HepG2 (cell line): ENCODE data around the gene AAMP. TPM values are rescaled to one million over a fixed set of nuclear protein-coding genes. Genes with fewer than 3 reads are reported as not detected.
A peak's percentile ranks its signal among the peaks of the same experiment; 100 is the strongest.

ENCODE experiments used
- CREBL2 ChIP-seq: sonication (generic); formaldehyde crosslinking; IDR thresholded peaks from 2 replicates; pipeline ENCODE4 v1.8.1; 2023; ENCODE audit warnings: missing genetic modification reagents, mild to moderate bottlenecking, borderline replicate concordance
- EEA1 ChIP-seq: sonication (generic); formaldehyde crosslinking; IDR thresholded peaks from 2 replicates; pipeline ENCODE4 v1.5.1; 2020; ENCODE audit warnings: mild to moderate bottlenecking, missing genetic modification reagents, borderline replicate concordance
- ETV6 ChIP-seq: sonication (generic); formaldehyde crosslinking; conservative IDR thresholded peaks from 2 replicates; pipeline ENCODE4 v1.4.0; 2020; ENCODE audit warnings: missing genetic modification reagents
- FLYWCH1 ChIP-seq: sonication (generic); formaldehyde crosslinking; IDR thresholded peaks from 2 replicates; pipeline ENCODE4 v1.8.1; 2023; ENCODE audit warnings: mild to moderate bottlenecking, missing genetic modification reagents
- FOXA3 ChIP-seq: IDR thresholded peaks from 2 replicates; pipeline ENCODE4 v1.6.1; 2016; ENCODE audit warnings: missing genetic modification reagents, missing compliant biosample characterization
- FOXO4 ChIP-seq: sonication (generic); formaldehyde crosslinking; conservative IDR thresholded peaks from 2 replicates; pipeline ENCODE4 v1.8.1; 2023; ENCODE audit warnings: missing genetic modification reagents
- HDAC1 ChIP-seq: sonication (generic); formaldehyde crosslinking; IDR thresholded peaks from 2 replicates; pipeline ENCODE4 v1.5.1; 2020; ENCODE audit warnings: mild to moderate bottlenecking, missing genetic modification reagents
- HHEX ChIP-seq: IDR thresholded peaks from 2 replicates; pipeline ENCODE4 v1.6.1; 2016; ENCODE audit warnings: control low read depth
- HNRNPLL ChIP-seq: fragments of 200-400 bp; formaldehyde crosslinking; IDR thresholded peaks from 2 replicates; pipeline ENCODE4 v1.6.1; 2017; ENCODE audit warnings: mild to moderate bottlenecking, low read depth, low read length; ENCODE audit not compliant: poor library complexity, severe bottlenecking
- MAZ ChIP-seq, 2 experiments: sonication (generic) in 1 of 2; formaldehyde crosslinking in 1 of 2; IDR thresholded peaks; 2 replicates each; pipeline versions ENCODE4 v1.5.0 to v1.6.1; 2012 to 2020; ENCODE audit warnings: low read depth in 2 of 2, mild to moderate bottlenecking in 2 of 2, borderline replicate concordance in 1 of 2, improper control_type of control experiment in 1 of 2, low read length in 1 of 2, missing genetic modification reagents in 1 of 2, moderate library complexity in 1 of 2
- NFIC ChIP-seq: IDR thresholded peaks from 2 replicates; pipeline ENCODE4 v1.6.1; 2012; ENCODE audit warnings: mild to moderate bottlenecking, low read length, inconsistent platforms
- RARA ChIP-seq: IDR thresholded peaks from 2 replicates; pipeline ENCODE4 v1.6.1; 2016; ENCODE audit warnings: missing genetic modification reagents, missing compliant biosample characterization
- RBFOX2 ChIP-seq: fragments of 200-400 bp; formaldehyde crosslinking; IDR thresholded peaks from 2 replicates; pipeline ENCODE4 v1.6.1; 2017; ENCODE audit warnings: low read depth, mild to moderate bottlenecking, low read length
- SMARCC2 ChIP-seq: fragments of 450-650 bp; IDR thresholded peaks from 2 replicates; pipeline ENCODE4 v1.6.1; 2017; ENCODE audit warnings: antibody characterized with exemption, mild to moderate bottlenecking
- SOX5 ChIP-seq: IDR thresholded peaks from 2 replicates; pipeline ENCODE4 v1.6.1; 2016; ENCODE audit warnings: borderline replicate concordance
- SP5 ChIP-seq: IDR thresholded peaks from 2 replicates; pipeline ENCODE4 v1.6.1; 2016; ENCODE audit warnings: low read depth, borderline replicate concordance
- THAP7 ChIP-seq: sonication (generic); formaldehyde crosslinking; IDR thresholded peaks from 2 replicates; pipeline ENCODE4 v1.8.1; 2023; ENCODE audit warnings: mild to moderate bottlenecking, missing genetic modification reagents
- ZC3H13 ChIP-seq: sonication (generic); formaldehyde crosslinking; IDR thresholded peaks from 2 replicates; pipeline ENCODE4 v1.8.1; 2023; ENCODE audit warnings: mild to moderate bottlenecking, missing genetic modification reagents, moderate library complexity
- ZIK1 ChIP-seq: sonication (generic); formaldehyde crosslinking; IDR thresholded peaks from 2 replicates; pipeline ENCODE4 v1.5.0; 2020; ENCODE audit warnings: mild to moderate bottlenecking, low read depth, missing genetic modification reagents, borderline replicate concordance
- ZMAT3 ChIP-seq: sonication (generic); formaldehyde crosslinking; conservative IDR thresholded peaks from 2 replicates; pipeline ENCODE4 v1.7.0; 2021; ENCODE audit warnings: missing genetic modification reagents
- ZNF20 ChIP-seq: sonication (generic); formaldehyde crosslinking; IDR thresholded peaks from 2 replicates; pipeline ENCODE4 v1.4.0; 2020; ENCODE audit warnings: mild to moderate bottlenecking, moderate library complexity, missing genetic modification reagents
- ZNF569 ChIP-seq: sonication (generic); formaldehyde crosslinking; IDR thresholded peaks from 2 replicates; pipeline ENCODE4 v1.5.0; 2020; ENCODE audit warnings: mild to moderate bottlenecking, missing genetic modification reagents, moderate library complexity, borderline replicate concordance
- ZNF768 ChIP-seq: sonication (generic); formaldehyde crosslinking; IDR thresholded peaks from 2 replicates; pipeline ENCODE4 v1.4.0; 2020; ENCODE audit warnings: missing genetic modification reagents
- ZNF782 ChIP-seq: sonication (generic); formaldehyde crosslinking; IDR thresholded peaks from 2 replicates; pipeline ENCODE4 v1.4.0; 2020; ENCODE audit warnings: missing genetic modification reagents, mild to moderate bottlenecking, borderline replicate concordance
- ZNF841 ChIP-seq: sonication (generic); formaldehyde crosslinking; IDR thresholded peaks from 2 replicates; pipeline ENCODE4 v1.8.1; 2023; ENCODE audit warnings: missing genetic modification reagents, borderline replicate concordance
- ZSCAN20 ChIP-seq: sonication (generic); formaldehyde crosslinking; IDR thresholded peaks from 2 replicates; pipeline ENCODE4 v1.4.0; 2020; ENCODE audit warnings: missing genetic modification reagents, mild to moderate bottlenecking, borderline replicate concordance
- ZSCAN21 ChIP-seq: sonication (generic); formaldehyde crosslinking; IDR thresholded peaks from 2 replicates; pipeline ENCODE4 v1.8.0; 2022; ENCODE audit warnings: mild to moderate bottlenecking, missing genetic modification reagents, moderate library complexity, borderline replicate concordance
- ZSCAN29 ChIP-seq: sonication (generic); formaldehyde crosslinking; conservative IDR thresholded peaks from 2 replicates; pipeline ENCODE4 v1.4.0; 2020; ENCODE audit warnings: mild to moderate bottlenecking, missing genetic modification reagents
- polyA plus RNA-seq, 8 experiments: library from polyadenylated mRNA; depleted of rRNA in 3 of 8; stranded (reverse) in 7 of 8; unstranded in 1 of 8; fragments of >200 nt; fragmentation: Illumina TruSeq in 4 of 8; extraction: Trizol in 4 of 8; gene quantifications; 2 replicates each; pipeline versions ENCODE4 v1.2.1 to v1.2.3, GENCODE V29; 2011 to 2016; ENCODE audit warnings: low read depth in 4 of 8, missing spikeins in 1 of 8, mixed read lengths in 1 of 8; ENCODE audit not compliant: insufficient read depth in 1 of 8
- total RNA-seq, 5 experiments: library from RNA; depleted of rRNA; stranded (reverse); fragments of >200 nt; fragmentation: Illumina TruSeq; extraction: Trizol; gene quantifications; 2 replicates each; pipeline ENCODE4 v1.2.3, GENCODE V29; 2016; ENCODE audit warnings: low read depth in 1 of 5

Gene AAMP
- total and polyA plus RNA-seq, 2 of the 13 experiments (the other 11 are each of a cell fraction or from before 2014, with no cell fraction given) = 110 to 186 TPM

GRCh38 chr2:218292048-218293014 lies 22.4 kb upstream of the AAMP start, which contains the start of gene TMBIM1 (continued):
- TF ChIP-seq ZSCAN21 (CRISPR knock-in tag) = no peak
- peak; percentile 95 for TF ChIP-seq RBFOX2
- no peak for TF ChIP-seq ZSCAN20 (CRISPR knock-in tag)
- 0 out of 2 replicates have a peak, but pooled peaks have one; percentile 51 for TF ChIP-seq RARA (CRISPR knock-in tag)
- TF ChIP-seq ZNF768 = peak; percentile 47; the same call in 1 of the 2 replicates
- no peak for TF ChIP-seq NFIC
- no peak for TF ChIP-seq SOX5 (CRISPR knock-in tag)
- TF ChIP-seq THAP7 (CRISPR knock-in tag) = no peak
- TF ChIP-seq ZNF841 (CRISPR knock-in tag) = no peak
- TF ChIP-seq MAZ (IDR thresholded peaks at IDR 0.05; ENCODE audit: borderline replicate concordance, low read depth, low read length) = peak; percentile 87
- TF ChIP-seq MAZ (CRISPR knock-in tag; IDR thresholded peaks at IDR 0.05; ENCODE audit: low read depth) = peak; percentile 97
- TF ChIP-seq HNRNPLL = peak; percentile 54
- no peak for TF ChIP-seq HHEX (CRISPR knock-in tag)
- TF ChIP-seq ZIK1 (CRISPR knock-in tag) = peak; percentile 87
- 0 out of 2 replicates have a peak, but pooled peaks have one; percentile 24 for TF ChIP-seq CREBL2 (CRISPR knock-in tag)
- no peak for TF ChIP-seq FOXO4 (CRISPR knock-in tag)
- no peak for TF ChIP-seq FLYWCH1 (CRISPR knock-in tag)
- TF ChIP-seq ZC3H13 = 0 out of 2 replicates have a peak, but pooled peaks have one; percentile 11
- TF ChIP-seq ZNF569 (CRISPR knock-in tag) = no peak
- TF ChIP-seq HDAC1 (CRISPR knock-in tag) = 0 out of 2 replicates have a peak, but pooled peaks have one; percentile 54
- peak; percentile 86; the same call in 1 of the 2 replicates for TF ChIP-seq EEA1
- TF ChIP-seq ZMAT3 (CRISPR knock-in tag) = peak; percentile 92
- 0 out of 2 replicates have a peak, but pooled peaks have one; percentile 82 for TF ChIP-seq ZNF782 (CRISPR knock-in tag)
- peak; percentile 66; the same call in 1 of the 2 replicates for TF ChIP-seq ETV6 (CRISPR knock-in tag)
- TF ChIP-seq ZSCAN29 (CRISPR knock-in tag) = 0 out of 2 replicates have a peak, but pooled peaks have one; percentile 32
- TF ChIP-seq SMARCC2 = no peak
- TF ChIP-seq ZNF20 = no peak
- peak; percentile 41; the same call in 1 of the 2 replicates for TF ChIP-seq SP5
- TF ChIP-seq FOXA3 = peak; percentile 34; the same call in 1 of the 2 replicates
